Cardiac fibroblast (primary cell): ENCODE results near the gene NT5DC3.
A peak's percentile ranks its signal among the peaks of the same experiment; 100 is the strongest.

Source experiments
- DNase-seq, 2 donors: peaks; one replicate each; pipeline versions ENCODE4 v3.0.0 to v3.0.0-alpha.2; 2010; ENCODE audit warnings: low read depth in 2 of 2
- H3K4me3 ChIP-seq, 2 donors: replicated peaks in 1 of 2; 1 replicate in 1 of 2; 2 replicates in 1 of 2; pipeline ENCODE4 v1.5.1; 2011; ENCODE audit warnings: low read depth in 2 of 2, low read length in 2 of 2, mild to moderate bottlenecking in 2 of 2, moderate library complexity in 1 of 2
- CTCF ChIP-seq: IDR thresholded peaks from one replicate; pipeline ENCODE4 v1.5.1; 2011; ENCODE audit warnings: low read depth, mild to moderate bottlenecking, low read length, inconsistent platforms

The NT5DC3 gene

GRCh38 chr12:103778781-103779180 lies 62.3 kb downstream of the NT5DC3 start:
- DNase-seq: no peak
- no peak overlapping the region for H3K4me3 ChIP-seq
- no peak for TF ChIP-seq CTCF

GRCh38 chr12:103774977-103775560 lies 66.0 kb downstream of the NT5DC3 start:
- no peak for TF ChIP-seq CTCF
- DNase-seq: no peak
- no peak overlapping the region for H3K4me3 ChIP-seq

GRCh38 chr12:103773109-103773910 lies 67.7 kb downstream of the NT5DC3 start:
- no peak overlapping the region for H3K4me3 ChIP-seq
- no peak for DNase-seq
- no peak for TF ChIP-seq CTCF

- DNase-seq: no peak
- H3K4me3 ChIP-seq: no peak overlapping the region
- no peak for TF ChIP-seq CTCF
Measured at GRCh38 chr12:103772367-103773108, 68.5 kb downstream of the NT5DC3 start.

GRCh38 chr12:103771466-103771865 lies 69.6 kb downstream of the NT5DC3 start:
- peak; percentile 79 for TF ChIP-seq CTCF
- peak; percentile 45 to 65 for DNase-seq
- H3K4me3 ChIP-seq: no peak overlapping the region

GRCh38 chr12:103769240-103769945 lies 71.6 kb downstream of the NT5DC3 start:
- H3K4me3 ChIP-seq: no peak overlapping the region
- no peak for DNase-seq
- TF ChIP-seq CTCF: no peak
